ENCODE data around the gene ALPK3.

ALPK3 gene

GRCh38 chr15:84898761-84899160 lies 81.6 kb downstream of the ALPK3 start:
- DNase-seq = no peak

DNA sequence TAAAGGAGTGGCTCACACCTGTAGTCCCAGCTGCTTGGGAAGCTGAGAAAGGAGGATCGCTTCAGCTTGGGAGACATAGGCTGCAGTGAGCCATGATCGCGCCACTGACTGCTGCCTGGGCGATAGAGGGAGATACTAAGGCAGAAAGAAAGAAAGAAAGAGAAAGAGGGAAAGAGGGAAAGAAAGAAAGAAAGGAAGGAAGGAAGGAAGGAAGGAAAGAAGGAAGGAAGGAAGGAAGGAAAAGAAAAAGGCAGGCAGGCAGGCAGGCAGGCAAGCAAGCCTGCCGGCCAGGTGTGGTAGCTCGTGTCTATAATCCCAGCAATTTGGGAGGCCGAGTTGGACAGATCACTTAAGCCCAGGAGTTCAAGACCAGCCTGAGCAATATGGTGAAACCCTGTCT lies 82.6 kb downstream of the ALPK3 start:
- DNase-seq = no peak

GRCh38 chr15:84901540-84901939 lies 84.4 kb downstream of the ALPK3 start:
- DNase-seq = no peak

- DNase-seq = no peak
These were observed 86.6 kb downstream of the ALPK3 start for GRCh38 chr15:84903751-84904150.

GRCh38 chr15:84904419-84904818 lies 87.3 kb downstream of the ALPK3 start:
- no peak for DNase-seq

- DNase-seq = no peak
These were observed 88.1 kb downstream of the ALPK3 start for GRCh38 chr15:84905016-84905916.

DNA sequence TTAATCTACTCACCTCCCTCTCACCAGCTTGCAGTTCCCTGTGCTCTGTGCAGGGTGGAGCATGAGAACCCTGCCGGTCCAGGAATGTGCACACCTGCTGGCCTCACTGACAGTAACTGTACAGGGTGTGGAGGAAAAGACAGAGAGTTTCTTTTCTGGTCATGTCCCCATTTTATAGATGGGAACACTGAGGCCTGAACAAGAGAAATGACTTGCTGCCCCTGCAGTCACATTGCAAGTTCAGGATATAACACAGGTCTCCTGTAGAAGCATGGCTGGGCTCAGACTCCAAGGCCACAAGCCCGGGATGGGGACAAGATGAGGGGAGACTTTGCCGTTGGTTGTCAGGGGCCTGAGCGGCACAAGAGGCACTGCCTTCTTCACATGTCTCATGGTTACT lies 90.6 kb downstream of the ALPK3 start:
- no peak for DNase-seq

- no peak for DNase-seq
These were observed 91.4 kb downstream of the ALPK3 start for GRCh38 chr15:84908564-84908963.

GRCh38 chr15:84909029-84909428 lies 91.9 kb downstream of the ALPK3 start:
- no peak for DNase-seq

DNA sequence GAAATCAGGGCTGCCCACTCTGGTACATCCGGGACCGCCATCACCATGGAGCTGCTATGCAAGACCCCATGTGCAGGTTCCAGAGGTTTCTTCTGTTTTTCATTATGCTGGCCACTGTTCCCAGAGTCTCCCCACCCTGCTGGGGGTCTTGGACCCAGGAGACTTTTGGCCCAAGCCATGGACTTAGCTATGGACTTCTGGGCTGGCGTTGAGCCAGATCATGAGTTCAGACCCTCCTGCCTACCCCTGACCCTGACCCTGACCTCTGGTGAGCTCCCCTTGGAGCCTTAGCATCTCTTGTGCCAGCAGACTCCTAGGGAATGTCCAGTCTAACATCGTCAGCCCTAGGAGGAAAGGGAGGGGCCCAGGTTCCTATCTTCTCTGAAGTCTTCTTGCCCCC lies 92.6 kb downstream of the ALPK3 start:
- DNase-seq = no peak

GRCh38 chr15:84910928-84911623 lies 93.9 kb downstream of the ALPK3 start:
- no peak for DNase-seq

GRCh38 chr15:84911879-84912660 lies 94.9 kb downstream of the ALPK3 start:
- peak; percentile 31 for DNase-seq

GRCh38 chr15:84913360-84913723 lies 96.2 kb downstream of the ALPK3 start:
- no peak for DNase-seq

GRCh38 chr15:84914351-84914750 lies 97.2 kb downstream of the ALPK3 start:
- DNase-seq = no peak

DNA sequence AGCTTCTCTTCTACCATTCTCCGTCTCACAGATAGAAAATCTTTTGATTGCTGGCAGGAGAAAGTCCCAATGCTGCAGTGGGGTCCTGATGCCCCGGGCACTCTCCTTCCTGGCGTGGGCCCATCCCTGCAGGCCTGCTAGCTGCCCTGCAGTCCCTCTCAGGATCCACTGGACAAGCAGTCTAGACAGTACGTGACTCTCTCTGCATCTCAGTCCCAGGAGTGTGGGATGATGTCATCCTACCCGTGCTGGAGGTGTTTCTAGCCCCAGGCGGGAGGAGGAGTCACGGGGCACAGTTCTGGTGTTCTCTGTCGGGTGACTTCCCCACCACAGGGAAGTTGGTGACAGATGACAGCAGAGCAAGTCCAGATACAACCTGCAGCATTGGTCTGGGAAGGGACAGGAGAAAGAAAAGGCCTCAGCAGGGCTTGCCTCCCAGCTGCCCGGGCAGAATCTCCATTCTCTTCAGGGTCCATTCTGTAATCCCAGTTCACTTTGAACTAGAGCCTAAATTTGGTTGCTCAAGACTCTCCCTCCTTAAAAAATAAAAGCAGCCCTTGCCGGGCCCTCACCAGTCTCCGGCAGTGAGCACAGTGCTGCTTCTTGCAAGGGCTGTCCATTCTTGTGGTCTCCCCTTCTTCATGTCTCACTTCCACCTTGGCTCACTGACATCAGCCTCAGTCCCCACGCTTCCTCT lies 97.9 kb downstream of the ALPK3 start:
- no peak for DNase-seq

DNA sequence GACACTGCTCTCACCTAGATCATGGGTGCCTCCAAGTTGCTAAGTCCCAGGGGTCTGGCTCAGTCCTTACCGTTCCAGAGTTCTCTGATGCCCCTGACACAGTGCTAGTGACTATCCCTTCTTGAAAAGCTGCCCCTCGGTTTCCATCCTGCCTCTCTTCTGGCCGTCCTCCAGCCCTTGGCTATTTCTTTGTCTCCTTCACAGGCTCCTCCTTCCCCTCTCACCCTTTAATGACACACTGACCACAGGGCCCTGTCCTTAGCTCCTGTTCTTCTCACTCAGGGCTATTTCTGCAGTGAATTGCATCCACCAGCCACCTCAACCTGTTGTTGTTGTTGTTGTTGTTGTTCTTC lies 98.4 kb downstream of the ALPK3 start:
- no peak for DNase-seq

DNA sequence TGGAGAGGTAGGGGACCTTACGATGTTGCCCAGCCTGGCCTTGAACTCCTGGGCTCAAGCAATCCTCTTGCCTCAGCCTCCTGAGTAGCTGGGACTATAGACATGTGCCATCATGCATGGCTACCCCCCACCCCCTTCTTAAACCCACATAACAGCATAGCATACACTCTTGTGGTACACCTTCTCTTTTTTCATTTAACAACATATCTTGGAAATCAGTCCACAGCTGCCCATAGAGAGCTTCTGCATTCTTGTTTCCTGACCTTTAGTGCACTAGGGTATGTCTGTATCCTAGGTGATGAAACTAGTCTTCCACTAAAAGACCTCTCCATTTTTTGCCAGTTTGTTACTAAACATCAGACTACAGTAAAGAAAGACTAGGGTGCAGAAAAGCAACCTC lies 100.3 kb downstream of the ALPK3 start:
- no peak for DNase-seq

DNA sequence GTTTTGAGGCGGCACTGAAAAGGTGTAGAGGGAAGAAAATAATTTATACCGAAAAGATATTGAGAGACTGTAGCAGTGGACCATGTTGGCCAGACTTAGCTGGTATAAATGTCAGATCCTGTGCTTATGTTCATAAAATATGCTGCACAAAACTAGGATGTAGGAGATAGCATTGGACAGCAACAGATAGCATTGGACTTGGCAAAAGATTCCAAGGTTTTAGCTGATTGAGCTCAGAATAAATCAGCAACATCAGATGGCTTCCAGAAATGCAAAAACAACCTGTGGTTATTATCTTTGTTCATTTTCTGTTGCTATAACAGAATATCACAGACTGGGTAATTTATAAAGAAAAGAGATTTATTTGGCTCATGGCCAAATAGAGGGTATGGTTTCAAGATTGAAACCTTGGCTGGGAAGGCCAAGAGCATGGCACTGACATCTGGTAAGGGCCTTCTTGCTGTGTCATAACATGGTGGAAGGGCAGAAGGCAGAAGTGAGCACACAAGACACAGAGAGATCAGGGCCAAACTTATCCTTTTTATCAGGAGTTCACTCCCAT lies 102.0 kb downstream of the ALPK3 start:
- DNase-seq = no peak

GRCh38 chr15:84921121-84921520 lies 104.0 kb downstream of the ALPK3 start:
- no peak for DNase-seq

DNA sequence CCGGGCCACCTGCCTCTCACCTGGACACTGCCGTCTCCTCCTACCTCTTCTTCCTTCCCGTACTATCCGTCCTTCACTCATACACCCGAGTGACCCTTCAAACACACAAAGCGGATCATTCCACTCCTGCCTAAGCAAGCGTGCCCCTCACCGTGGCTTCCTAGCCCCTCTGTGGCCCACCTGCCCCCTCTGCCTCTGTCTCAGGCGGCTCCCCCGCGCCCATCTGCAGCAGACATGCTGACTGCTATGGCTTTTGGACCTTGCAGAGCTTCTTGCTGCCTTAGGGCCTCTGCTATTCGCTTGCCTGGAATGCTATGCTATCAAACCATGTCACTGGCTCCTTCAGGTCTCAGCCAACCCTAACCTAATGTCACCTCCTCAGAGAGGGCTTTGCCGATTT lies 105.4 kb downstream of the ALPK3 start:
- no peak for DNase-seq

All from 8988T (cell line).